Superior temporal gyrus (tissue), 1 donor: ENCODE measurements around the gene NDUFB10.

Source experiments
- DNase-seq: peaks from one replicate; pipeline ENCODE4 v3.0.0-alpha.2; 2016; ENCODE audit errors: extremely low spot score

Gene NDUFB10

GRCh38 chr16:1971796-1972489, 12.6 kb downstream of the NDUFB10 start, which contains the start of gene TBL3:
Gene TBL3 (plus strand): TSS chr16:1972053. CDS start chr16:1972165, 112 bp downstream.
- DNase-seq: peak; percentile 94

- DNase-seq: no peak
These were observed 13.1 kb downstream of the NDUFB10 start for GRCh38 chr16:1972490-1972877.

GRCh38 chr16:1973461-1974156, 14.3 kb downstream of the NDUFB10 start:
- DNase-seq: no peak

GRCh38 chr16:1974157-1975070, 15.1 kb downstream of the NDUFB10 start:
- no peak for DNase-seq

GRCh38 chr16:1975432-1976215, 16.3 kb downstream of the NDUFB10 start:
- no peak for DNase-seq

- no peak for DNase-seq
These were observed 16.8 kb downstream of the NDUFB10 start for GRCh38 chr16:1976216-1976520.

GRCh38 chr16:1976951-1977874, 17.9 kb downstream of the NDUFB10 start:
- DNase-seq: no peak

GRCh38 chr16:1977875-1978268, 18.5 kb downstream of the NDUFB10 start:
- no peak for DNase-seq

GRCh38 chr16:1978476-1979120, 19.3 kb downstream of the NDUFB10 start:
- no peak for DNase-seq

- no peak for DNase-seq
These were observed 20.1 kb downstream of the NDUFB10 start for GRCh38 chr16:1979271-1980029.

- DNase-seq: no peak
These were observed 20.9 kb downstream of the NDUFB10 start for GRCh38 chr16:1980030-1980769.

- no peak for DNase-seq
These were observed 21.4 kb downstream of the NDUFB10 start for GRCh38 chr16:1980770-1981087.

GRCh38 chr16:1981398-1981836, 22.1 kb downstream of the NDUFB10 start, which contains the start of gene NOXO1:
Gene NOXO1 (minus strand): TSS chr16:1981469. CDS start chr16:1981179, 290 bp downstream.
- DNase-seq: no peak

GRCh38 chr16:1982013-1982433, 22.7 kb downstream of the NDUFB10 start:
- DNase-seq: peak; percentile 48

- no peak for DNase-seq
These were observed 23.7 kb downstream of the NDUFB10 start for GRCh38 chr16:1982991-1983543.

- DNase-seq: peak; percentile 80
These were observed 24.4 kb downstream of the NDUFB10 start, which contains the start of gene GFER for GRCh38 chr16:1983544-1984346. Gene GFER (plus strand): TSS chr16:1984193. CDS start chr16:1984219, 26 bp downstream.
